Endothelial cell of umbilical vein (primary cell): Measurements from ENCODE around the gene TET1.

Experiments used
- CTCF ChIP-seq, 2 donors: IDR thresholded peaks; 1 replicate in 1 of 2; 2 replicates in 1 of 2; pipeline ENCODE4 v1.5.1; 2011; ENCODE audit warnings: low read length in 2 of 2, mild to moderate bottlenecking in 2 of 2, moderate library complexity in 2 of 2, control low read depth in 1 of 2, inconsistent platforms in 1 of 2, low read depth in 1 of 2; ENCODE audit not compliant: insufficient read depth in 1 of 2; ENCODE audit errors: extremely low read depth in 1 of 2
- EZH2 ChIP-seq: IDR thresholded peaks from 2 replicates; pipeline ENCODE4 v1.6.1; 2012; ENCODE audit warnings: borderline replicate concordance, low read depth, mild to moderate bottlenecking, moderate library complexity, low read length, inconsistent platforms; ENCODE audit not compliant: severe bottlenecking
- MAX ChIP-seq: IDR thresholded peaks from 2 replicates; pipeline ENCODE4 v1.6.1; 2011; ENCODE audit not compliant: insufficient read depth, insufficient read length
- POLR2A ChIP-seq: IDR thresholded peaks from 2 replicates; pipeline ENCODE4 v1.6.1; 2012; ENCODE audit warnings: low read depth, mild to moderate bottlenecking, control low read depth, low read length

GRCh38 chr10:68566955-68567354 is 6.8 kb downstream of the TET1 start:
- TF ChIP-seq EZH2: no peak
- no peak for TF ChIP-seq POLR2A
- TF ChIP-seq CTCF (IDR thresholded peaks at IDR 0.05; ENCODE audit: extremely low read depth in 1 of 2, insufficient read depth in 1 of 2, low read depth in 1 of 2, low read length in 2 of 2): no peak
- TF ChIP-seq MAX: no peak
